HEK293 (cell line): Measurements from ENCODE around the gene DUSP22.

Source experiments
- CTCF ChIP-seq: fragments of 450-650 bp; formaldehyde crosslinking; IDR thresholded peaks from 2 replicates; pipeline ENCODE4 v1.5.1; 2016; ENCODE audit warnings: missing biosample characterization, missing genetic modification characterization
- PRDM10 ChIP-seq: fragments of 450-650 bp; formaldehyde crosslinking; IDR thresholded peaks from 2 replicates; pipeline ENCODE4 v1.5.1; 2016; ENCODE audit warnings: missing biosample characterization, missing genetic modification characterization
- PRDM2 ChIP-seq: fragments of 450-650 bp; formaldehyde crosslinking; IDR thresholded peaks from 2 replicates; pipeline ENCODE4 v1.5.1; 2016; ENCODE audit warnings: missing biosample characterization, missing genetic modification characterization, borderline replicate concordance
- REPIN1 ChIP-seq: fragments of 450-650 bp; formaldehyde crosslinking; IDR thresholded peaks from 2 replicates; pipeline ENCODE4 v1.5.1; 2017; ENCODE audit warnings: missing biosample characterization, missing genetic modification characterization, low read depth
- REST ChIP-seq: fragments of 450-650 bp; formaldehyde crosslinking; IDR thresholded peaks from 2 replicates; pipeline ENCODE4 v1.5.1; 2016; ENCODE audit warnings: missing biosample characterization, missing genetic modification characterization
- TRIM28 ChIP-seq: IDR thresholded peaks from 2 replicates; pipeline ENCODE4 v1.6.1; 2011; ENCODE audit warnings: low read length, control low read depth, borderline replicate concordance
- TSHZ1 ChIP-seq: fragments of 450-650 bp; formaldehyde crosslinking; IDR thresholded peaks from 2 replicates; pipeline ENCODE4 v1.5.1; 2016; ENCODE audit warnings: missing biosample characterization, missing genetic modification characterization, borderline replicate concordance
- ZBTB7A ChIP-seq: fragments of 450-650 bp; formaldehyde crosslinking; IDR thresholded peaks from 2 replicates; pipeline ENCODE4 v1.5.1; 2016; ENCODE audit warnings: low read depth, missing biosample characterization, missing genetic modification characterization
- ZNF140 ChIP-seq: fragments of 450-650 bp; formaldehyde crosslinking; IDR thresholded peaks from 2 replicates; pipeline ENCODE4 v1.5.1; 2016; ENCODE audit warnings: missing biosample characterization, missing genetic modification characterization
- ZNF274 ChIP-seq, 2 experiments: fragments of 200-500 bp in 1 of 2; fragments of 450-650 bp in 1 of 2; sonication (Bioruptor generic) in 1 of 2; formaldehyde crosslinking in 1 of 2; IDR thresholded peaks; 2 replicates each; pipeline versions ENCODE4 v1.5.1 to v1.6.1; 2014 to 2016; ENCODE audit warnings: borderline replicate concordance in 1 of 2, inconsistent platforms in 1 of 2, low read length in 1 of 2, missing biosample characterization in 1 of 2, missing genetic modification characterization in 1 of 2
- ZNF600 ChIP-seq: fragments of 450-650 bp; formaldehyde crosslinking; IDR thresholded peaks from 2 replicates; pipeline ENCODE4 v1.5.1; 2016; ENCODE audit warnings: missing biosample characterization, missing genetic modification characterization

GRCh38 chr6:391559-392440, 99.5 kb downstream of the DUSP22 start, which contains the start of gene IRF4:
- no peak for TF ChIP-seq ZBTB7A (tag by site-specific recombination)
- no peak for TF ChIP-seq ZNF140 (tag by site-specific recombination)
- no peak for TF ChIP-seq TSHZ1
- TF ChIP-seq CTCF (tag by site-specific recombination): no peak
- TF ChIP-seq REST (tag by site-specific recombination): no peak
- no peak for TF ChIP-seq REPIN1 (tag by site-specific recombination)
- TF ChIP-seq ZNF274 (IDR thresholded peaks at IDR 0.05; ENCODE audit: low read length): no peak
- TF ChIP-seq ZNF274 (tag by site-specific recombination; IDR thresholded peaks at IDR 0.05; ENCODE audit: borderline replicate concordance): no peak
- TF ChIP-seq ZNF600 (tag by site-specific recombination): peak; percentile 76
- no peak for TF ChIP-seq PRDM2 (tag by site-specific recombination)
- no peak for TF ChIP-seq PRDM10 (tag by site-specific recombination)
- no peak for TF ChIP-seq TRIM28
